ENCODE measurements around the gene DOK6.
"Not testable (repeated sequence)": the region's sequence is repeated elsewhere in the genome, so short reads cannot be mapped to it uniquely, and the experiment has no call there.

Gene DOK6

GRCh38 chr18:69400253-69400975 lies at the start of gene DOK6:
DOK6 (plus strand) TSS chr18:69400888.
- DNase-seq: no peak

GRCh38 chr18:69353023-69353422 lies 47.7 kb upstream of the DOK6 start:
- no peak for DNase-seq

- DNase-seq: no peak
Measured at GRCh38 chr18:69357590-69357989, 43.1 kb upstream of the DOK6 start.

- no peak for DNase-seq
Measured at GRCh38 chr18:69358212-69358895, 42.3 kb upstream of the DOK6 start.

- not testable (repeated sequence) for DNase-seq
Measured at GRCh38 chr18:69359768-69360167, 40.9 kb upstream of the DOK6 start.

- DNase-seq: no peak
Measured at GRCh38 chr18:69364930-69365329, 35.8 kb upstream of the DOK6 start.

- DNase-seq: no peak
Measured at GRCh38 chr18:69365658-69366057, 35.0 kb upstream of the DOK6 start.

- no peak for DNase-seq
Measured at GRCh38 chr18:69367104-69367503, 33.6 kb upstream of the DOK6 start.

GRCh38 chr18:69371729-69372128 lies 29.0 kb upstream of the DOK6 start:
- DNase-seq: no peak

GRCh38 chr18:69380324-69380723 lies 20.4 kb upstream of the DOK6 start:
- no peak for DNase-seq

- no peak for DNase-seq
Measured at GRCh38 chr18:69383186-69383585, 17.5 kb upstream of the DOK6 start.

- no peak for DNase-seq
Measured at GRCh38 chr18:69387186-69387585, 13.5 kb upstream of the DOK6 start.

GRCh38 chr18:69388222-69388621 lies 12.5 kb upstream of the DOK6 start:
- DNase-seq: no peak

- DNase-seq: no peak
Measured at GRCh38 chr18:69397096-69397495, 3.6 kb upstream of the DOK6 start.

- no peak for DNase-seq
Measured at GRCh38 chr18:69399253-69399652, 1.4 kb upstream of the DOK6 start.

- no peak for DNase-seq
Measured at GRCh38 chr18:69400976-69401225, 213 bp downstream of the DOK6 start.

GRCh38 chr18:69401226-69401971 lies 711 bp downstream of the DOK6 start:
- no peak for DNase-seq

- DNase-seq: no peak
Measured at GRCh38 chr18:69401972-69402532, 1.4 kb downstream of the DOK6 start.

- no peak for DNase-seq
Measured at GRCh38 chr18:69402533-69402989, 1.9 kb downstream of the DOK6 start.

- no peak for DNase-seq
Measured at GRCh38 chr18:69408522-69408921, 7.8 kb downstream of the DOK6 start.

GRCh38 chr18:69411199-69411598 lies 10.5 kb downstream of the DOK6 start:
- DNase-seq: no peak

GRCh38 chr18:69414184-69414583 lies 13.5 kb downstream of the DOK6 start:
- DNase-seq: no peak

GRCh38 chr18:69432847-69433246 lies 32.2 kb downstream of the DOK6 start:
- DNase-seq: no peak

- no peak for DNase-seq
Measured at GRCh38 chr18:69435000-69435399, 34.3 kb downstream of the DOK6 start.
